Measurements from ENCODE around the gene PGS1. TPM values are rescaled to one million over a fixed set of nuclear protein-coding genes. Genes with fewer than 3 reads are reported as not detected.

The PGS1 gene
- total and polyA plus RNA-seq, 2 of the 8 experiments (the other 6 are each of a cell fraction or from before 2014, with no cell fraction given), result 46.7 to 60.0 TPM

GRCh38 chr17:78360371-78361224 lies 17.9 kb upstream of the PGS1 start (continued):
- peak; percentile 90 to 98 (median 92) for TF ChIP-seq CTCF (IDR thresholded peaks at IDR 0.05; ENCODE audit: control extremely low read depth in 1 of 3, insufficient read depth in 1 of 3, low read depth in 1 of 3, low read length in 3 of 3)
- TF ChIP-seq, protein P1, sequence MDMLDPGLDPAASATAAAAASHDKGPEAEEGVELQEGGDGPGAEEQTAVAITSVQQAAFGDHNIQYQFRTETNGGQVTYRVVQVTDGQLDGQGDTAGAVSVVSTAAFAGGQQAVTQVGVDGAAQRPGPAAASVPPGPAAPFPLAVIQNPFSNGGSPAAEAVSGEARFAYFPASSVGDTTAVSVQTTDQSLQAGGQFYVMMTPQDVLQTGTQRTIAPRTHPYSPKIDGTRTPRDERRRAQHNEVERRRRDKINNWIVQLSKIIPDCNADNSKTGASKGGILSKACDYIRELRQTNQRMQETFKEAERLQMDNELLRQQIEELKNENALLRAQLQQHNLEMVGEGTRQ (IDR thresholded peaks at IDR 0.05; ENCODE audit: low read length), result no peak
- TF ChIP-seq CEBPB (IDR thresholded peaks at IDR 0.05; ENCODE audit: low read depth, low read length), result no peak
- TF ChIP-seq NRF1 (IDR thresholded peaks at IDR 0.05; ENCODE audit: low read depth, low read length), result no peak
- TF ChIP-seq POU5F1 (IDR thresholded peaks at IDR 0.05; ENCODE audit: low read depth, low read length), result no peak
- no peak for TF ChIP-seq GTF2F1 (IDR thresholded peaks at IDR 0.05; ENCODE audit: borderline replicate concordance, low read depth, low read length)
- 0 out of 4 replicates have a peak, but pooled peaks have one; percentile 44 to 55 for TF ChIP-seq HDAC2 (IDR thresholded peaks at IDR 0.05; ENCODE audit: borderline replicate concordance in 1 of 2, low read depth in 2 of 2, low read length in 2 of 2)
- TF ChIP-seq RNF2 (IDR thresholded peaks at IDR 0.05; ENCODE audit: borderline replicate concordance, low read depth, low read length, missing control alignments, poor library complexity, severe bottlenecking), result no peak
- no peak for TF ChIP-seq NANOG (IDR thresholded peaks at IDR 0.05; ENCODE audit: insufficient read depth, low read depth, low read length, poor library complexity, severe bottlenecking)
- TF ChIP-seq TCF12 (IDR thresholded peaks at IDR 0.05; ENCODE audit: low read depth, low read length), result no peak
- no peak for TF ChIP-seq EZH2 (IDR thresholded peaks at IDR 0.05; ENCODE audit: low read depth, low read length, severe bottlenecking)
- no peak for TF ChIP-seq CBX5 (IDR thresholded peaks at IDR 0.05; ENCODE audit: low read depth, low read length)
- no peak for TF ChIP-seq HDAC6 (IDR thresholded peaks at IDR 0.05; ENCODE audit: low read depth, low read length)
- TF ChIP-seq TAF7 (optimal IDR thresholded peaks at IDR 0.05; ENCODE audit: borderline replicate concordance, low read depth, low read length), result no peak
- TF ChIP-seq KDM5A (IDR thresholded peaks at IDR 0.05; ENCODE audit: low read length), result no peak
- TF ChIP-seq TAF1 (IDR thresholded peaks at IDR 0.05; ENCODE audit: low read depth, low read length), result peak; percentile 26; the same call in 1 of the 2 replicates
- TF ChIP-seq KDM1A (IDR thresholded peaks at IDR 0.05; ENCODE audit: borderline replicate concordance, low read length), result 0 out of 2 replicates have a peak, but pooled peaks have one; percentile 41
- TF ChIP-seq CREB1 (IDR thresholded peaks at IDR 0.05), result peak; percentile 55; the same call in 1 of the 2 replicates
- no peak for TF ChIP-seq BCL11A (IDR thresholded peaks at IDR 0.05; ENCODE audit: low read depth in 2 of 2, low read length in 2 of 2)
